Stomach smooth muscle (tissue), 2 donors: ENCODE results near the gene FAM20C.

Experiments
- H3K27ac ChIP-seq: one replicate; pipeline ENCODE4 v1.7.0; 2013; ENCODE audit warnings: mild to moderate bottlenecking, low read length, inconsistent platforms
- H3K27me3 ChIP-seq, 2 donors: one replicate each; pipeline ENCODE4 v1.7.0; 2013; ENCODE audit warnings: low read length in 2 of 2; ENCODE audit not compliant: insufficient read depth in 2 of 2, control insufficient read depth in 1 of 2
- H3K36me3 ChIP-seq, 2 donors: one replicate each; pipeline ENCODE4 v1.7.0; 2013; ENCODE audit warnings: low read length in 2 of 2; ENCODE audit not compliant: control insufficient read depth in 2 of 2, insufficient read depth in 2 of 2
- H3K4me1 ChIP-seq: one replicate; pipeline ENCODE4 v1.7.0; 2013; ENCODE audit warnings: low read length; ENCODE audit not compliant: control insufficient read depth, insufficient read depth
- H3K4me3 ChIP-seq, 2 donors: one replicate each; pipeline ENCODE4 v1.7.0; 2013; ENCODE audit warnings: low read length in 2 of 2
- H3K9ac ChIP-seq, 2 donors: one replicate each; pipeline ENCODE4 v1.7.0; 2013; ENCODE audit warnings: low read length in 2 of 2, mild to moderate bottlenecking in 1 of 2
- H3K9me3 ChIP-seq, 2 donors: one replicate each; pipeline ENCODE4 v1.7.0; 2013; ENCODE audit warnings: low read length in 2 of 2; ENCODE audit not compliant: control insufficient read depth in 2 of 2
- donor health status: healthy.
- donor health status: Pancreatic carcinoma.

The FAM20C gene

GRCh38 chr7:186516-187113 lies 5.8 kb upstream of the FAM20C start:
- Histone ChIP-seq H3K27ac (no peak overlapping the region), H3K4me1 (peaks cover 21% of the 10 kb centered on the region), H3K36me3 (peaks cover 2 to 4% of the 10 kb centered on the region in 2 donors), H3K9ac (no peak overlapping the region), H3K4me3 (no peak overlapping the region), H3K27me3 (no peaks in the 10 kb centered on the region), H3K9me3 (no peaks in the 10 kb centered on the region)

GRCh38 chr7:187227-187927 lies 5.0 kb upstream of the FAM20C start:
- peaks cover 2 to 4% of the 10 kb centered on the region in 2 donors for H3K36me3 ChIP-seq
- H3K4me1 ChIP-seq = peaks cover 23% of the 10 kb centered on the region
- H3K9me3 ChIP-seq = no peaks in the 10 kb centered on the region
- no peak overlapping the region for H3K4me3 ChIP-seq
- no peak overlapping the region for H3K27ac ChIP-seq
- H3K9ac ChIP-seq = no peak overlapping the region
- H3K27me3 ChIP-seq = no peaks in the 10 kb centered on the region

- Histone ChIP-seq H3K4me1 (peaks cover 23% of the 10 kb centered on the region), H3K9ac (no peak overlapping the region), H3K27me3 (no peaks in the 10 kb centered on the region), H3K27ac (no peak overlapping the region), H3K36me3 (peaks cover 2 to 4% of the 10 kb centered on the region in 2 donors), H3K9me3 (no peaks in the 10 kb centered on the region), H3K4me3 (no peak overlapping the region)
These were observed 4.2 kb upstream of the FAM20C start for GRCh38 chr7:188174-188573.

GRCh38 chr7:188727-189500 lies 3.5 kb upstream of the FAM20C start:
- Histone ChIP-seq H3K27ac (no peak overlapping the region), H3K9me3 (no peaks in the 10 kb centered on the region), H3K4me3 (no peak overlapping the region), H3K27me3 (no peaks in the 10 kb centered on the region), H3K36me3 (peaks cover 2 to 4% of the 10 kb centered on the region in 2 donors), H3K4me1 (peaks cover 30% of the 10 kb centered on the region), H3K9ac (no peak overlapping the region)

GRCh38 chr7:189719-190118 lies 2.7 kb upstream of the FAM20C start:
- Histone ChIP-seq H3K4me3 (no peak overlapping the region), H3K9me3 (no peaks in the 10 kb centered on the region), H3K4me1 (peaks cover 31% of the 10 kb centered on the region), H3K27me3 (no peaks in the 10 kb centered on the region), H3K9ac (no peak overlapping the region), H3K36me3 (peaks cover 2 to 4% of the 10 kb centered on the region in 2 donors), H3K27ac (no peak overlapping the region)

- peak overlapping the region; percentile 76 for H3K27ac ChIP-seq
- H3K9ac ChIP-seq = no peak overlapping the region
- no peak overlapping the region for H3K4me3 ChIP-seq
- H3K36me3 ChIP-seq = peaks cover 2 to 4% of the 10 kb centered on the region in 2 donors
- no peaks in the 10 kb centered on the region for H3K27me3 ChIP-seq
- H3K9me3 ChIP-seq = no peaks in the 10 kb centered on the region
- peaks cover 32% of the 10 kb centered on the region for H3K4me1 ChIP-seq
These were observed 2.2 kb upstream of the FAM20C start for GRCh38 chr7:190196-190595.

GRCh38 chr7:191105-191980 lies 1.0 kb upstream of the FAM20C start:
- H3K4me1 ChIP-seq = peaks cover 43% of the 10 kb centered on the region
- H3K27me3 ChIP-seq = no peaks in the 10 kb centered on the region
- H3K9me3 ChIP-seq = no peaks in the 10 kb centered on the region
- peak overlapping the region; percentile 29 to 62 for H3K9ac ChIP-seq
- peaks cover 9 to 10% of the 10 kb centered on the region in 2 donors for H3K36me3 ChIP-seq
- peak overlapping the region; percentile 76 for H3K27ac ChIP-seq
- H3K4me3 ChIP-seq = peak overlapping the region; percentile 74 to 81

GRCh38 chr7:192701-193480 lies 520 bp downstream of the FAM20C start:
- no peaks in the 10 kb centered on the region for H3K9me3 ChIP-seq
- peaks cover 59% of the 10 kb centered on the region for H3K4me1 ChIP-seq
- peaks cover 24 to 25% of the 10 kb centered on the region in 2 donors for H3K36me3 ChIP-seq
- H3K27me3 ChIP-seq = no peaks in the 10 kb centered on the region
- H3K27ac ChIP-seq = no peak overlapping the region
- H3K9ac ChIP-seq = peak overlapping the region in 1 of 2 donors; percentile 53
- H3K4me3 ChIP-seq = peak overlapping the region; percentile 84 to 98

- peaks cover 32 to 33% of the 10 kb centered on the region in 2 donors for H3K36me3 ChIP-seq
- peak overlapping the region; percentile 62 to 81 for H3K9ac ChIP-seq
- peak overlapping the region; percentile 75 for H3K27ac ChIP-seq
These were observed 1.3 kb downstream of the FAM20C start for GRCh38 chr7:193481-194251.

More at GRCh38 chr7:193481-194251, 1.3 kb downstream of the FAM20C start:
- Histone ChIP-seq H3K4me1 (peaks cover 66% of the 10 kb centered on the region), H3K4me3 (peak overlapping the region; percentile 84 to 98), H3K27me3 (no peaks in the 10 kb centered on the region), H3K9me3 (no peaks in the 10 kb centered on the region)
